GM10266 (cell line): ENCODE measurements around the gene PCDH9.

Experiments
- DNase-seq: peaks from one replicate; pipeline ENCODE4 v3.0.0; 2012; ENCODE audit errors: extremely low spot score
- TF ChIP-seq, protein P1 (sequence below): IDR thresholded peaks from 2 replicates; pipeline ENCODE4 v1.5.1; 2012; ENCODE audit warnings: mild to moderate bottlenecking, low read depth; ENCODE audit not compliant: control insufficient read depth, insufficient read depth; ENCODE audit errors: missing control alignments

Gene PCDH9

DNA sequence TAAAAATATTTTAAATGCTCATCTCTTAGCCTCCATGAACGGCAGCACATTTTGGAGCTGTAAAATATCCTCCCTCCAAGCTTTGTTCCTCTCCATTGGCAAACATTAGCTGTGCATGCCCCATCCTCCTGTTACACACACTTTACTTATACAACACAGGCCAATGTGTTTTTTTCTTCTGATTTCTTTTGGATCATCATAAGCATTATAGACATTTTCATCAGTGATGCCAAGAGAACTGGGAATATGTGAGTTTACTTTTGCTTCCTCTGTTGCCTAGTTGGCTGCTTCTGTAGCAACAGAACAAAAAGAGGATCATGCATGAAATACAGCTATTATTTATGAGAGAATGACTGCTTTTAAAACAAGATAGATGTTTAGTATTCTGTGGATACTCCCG, 142.6 kb downstream of the PCDH9 start:
- TF ChIP-seq, protein P1, sequence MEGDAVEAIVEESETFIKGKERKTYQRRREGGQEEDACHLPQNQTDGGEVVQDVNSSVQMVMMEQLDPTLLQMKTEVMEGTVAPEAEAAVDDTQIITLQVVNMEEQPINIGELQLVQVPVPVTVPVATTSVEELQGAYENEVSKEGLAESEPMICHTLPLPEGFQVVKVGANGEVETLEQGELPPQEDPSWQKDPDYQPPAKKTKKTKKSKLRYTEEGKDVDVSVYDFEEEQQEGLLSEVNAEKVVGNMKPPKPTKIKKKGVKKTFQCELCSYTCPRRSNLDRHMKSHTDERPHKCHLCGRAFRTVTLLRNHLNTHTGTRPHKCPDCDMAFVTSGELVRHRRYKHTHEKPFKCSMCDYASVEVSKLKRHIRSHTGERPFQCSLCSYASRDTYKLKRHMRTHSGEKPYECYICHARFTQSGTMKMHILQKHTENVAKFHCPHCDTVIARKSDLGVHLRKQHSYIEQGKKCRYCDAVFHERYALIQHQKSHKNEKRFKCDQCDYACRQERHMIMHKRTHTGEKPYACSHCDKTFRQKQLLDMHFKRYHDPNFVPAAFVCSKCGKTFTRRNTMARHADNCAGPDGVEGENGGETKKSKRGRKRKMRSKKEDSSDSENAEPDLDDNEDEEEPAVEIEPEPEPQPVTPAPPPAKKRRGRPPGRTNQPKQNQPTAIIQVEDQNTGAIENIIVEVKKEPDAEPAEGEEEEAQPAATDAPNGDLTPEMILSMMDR: no peak

DNA sequence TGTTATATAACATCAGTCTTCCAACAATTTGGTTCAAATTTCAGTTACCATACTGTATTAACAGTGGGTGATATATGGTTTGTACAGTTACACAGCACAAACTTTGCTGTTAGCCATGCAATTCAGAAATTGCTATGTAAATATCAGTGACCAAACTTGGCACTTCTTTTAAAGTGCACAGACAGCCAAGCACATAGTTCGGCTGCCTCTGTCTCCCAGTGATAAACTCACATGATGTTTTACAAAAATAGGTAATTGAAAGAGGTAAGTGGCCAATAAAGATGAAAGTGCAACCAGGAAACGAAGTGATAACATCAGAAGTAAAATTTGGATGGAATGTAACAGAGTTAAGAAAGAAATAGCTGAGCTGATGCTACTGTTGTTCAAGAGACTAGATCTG, 143.9 kb downstream of the PCDH9 start:
- TF ChIP-seq, protein P1: no peak
- no peak for DNase-seq

More for the DNA sequence above, 142.6 kb downstream of the PCDH9 start:
- no peak for DNase-seq

DNA sequence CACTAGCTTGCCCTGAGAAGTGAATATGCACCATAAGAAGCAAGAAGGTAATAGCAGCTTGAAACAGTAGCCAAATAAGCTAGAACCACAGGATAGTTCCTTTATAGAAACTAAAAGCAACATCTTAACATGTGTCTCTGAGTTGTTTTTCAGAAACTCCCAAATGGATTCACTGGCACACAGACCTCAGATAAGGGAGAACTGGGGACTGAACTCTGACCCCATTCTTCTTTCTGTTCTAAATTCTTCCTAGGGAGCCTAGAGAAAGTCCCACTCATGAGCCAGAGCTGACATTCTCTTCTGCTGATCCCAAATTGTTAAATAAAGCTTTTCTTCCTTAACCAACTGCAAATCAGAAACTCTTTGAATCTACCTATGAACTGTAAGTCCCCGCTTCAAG, 146.1 kb downstream of the PCDH9 start:
- TF ChIP-seq, protein P1: no peak
- no peak for DNase-seq

DNA sequence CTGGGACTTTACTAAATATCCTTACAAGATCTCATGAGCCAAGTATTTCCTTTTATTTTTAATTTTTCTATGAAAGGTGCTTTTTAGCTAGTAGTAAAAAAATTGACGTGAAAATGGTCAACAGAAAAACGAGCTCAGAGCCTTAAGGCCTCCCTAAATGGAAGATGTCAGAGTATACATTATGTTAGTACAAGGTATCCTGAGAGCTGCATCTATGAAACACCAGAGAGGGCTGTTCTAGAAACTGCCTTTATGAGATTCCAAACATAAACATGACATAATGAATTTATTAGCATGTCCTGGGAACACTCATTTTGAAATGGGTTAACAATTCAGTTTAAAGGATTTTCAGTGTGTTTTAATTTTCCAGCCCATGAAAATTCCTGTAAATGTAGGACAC, 146.6 kb downstream of the PCDH9 start:
- TF ChIP-seq, protein P1: no peak
- DNase-seq: no peak

DNA sequence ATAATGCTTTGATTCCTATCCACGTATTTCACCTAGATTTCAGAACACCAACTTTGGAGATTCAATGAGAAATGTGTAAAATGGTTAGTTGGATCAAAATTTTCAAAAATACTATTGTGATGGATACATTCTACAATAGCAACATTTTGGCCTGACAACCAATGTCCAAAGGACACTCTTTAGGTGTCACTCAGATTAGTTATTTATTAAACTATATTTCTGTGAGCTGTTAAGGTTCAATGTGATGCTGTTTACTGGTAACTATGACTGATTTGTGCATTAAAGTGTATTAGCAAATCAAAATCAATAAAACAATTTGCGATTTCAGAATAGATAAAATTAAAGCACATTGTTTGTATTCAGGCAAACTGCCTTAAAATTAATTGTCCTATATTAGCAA, 149.8 kb downstream of the PCDH9 start:
- no peak for DNase-seq

DNA sequence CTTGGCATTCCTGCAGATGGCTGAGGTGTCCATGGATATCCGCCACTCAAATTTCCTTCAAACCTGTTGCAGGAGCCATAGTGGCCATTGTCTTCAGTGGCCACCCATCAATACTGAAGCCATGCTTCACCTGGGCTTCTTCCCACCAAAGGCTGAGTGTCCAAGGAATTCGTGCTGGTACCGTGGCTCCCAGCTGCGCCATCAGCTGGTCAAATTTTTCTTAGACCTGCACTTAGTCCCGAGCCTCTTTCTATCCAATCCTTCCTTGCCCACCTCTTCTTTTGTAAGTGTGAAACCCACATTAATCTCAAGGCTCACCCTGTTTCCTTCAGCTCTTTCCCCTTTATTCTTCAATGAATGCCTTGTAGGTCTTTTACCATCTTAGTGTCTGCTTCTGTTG, 152.1 kb downstream of the PCDH9 start:
- TF ChIP-seq, protein P1: no peak
- DNase-seq: no peak

More for the DNA sequence above, 149.8 kb downstream of the PCDH9 start:
- TF ChIP-seq, protein P1: no peak

DNA sequence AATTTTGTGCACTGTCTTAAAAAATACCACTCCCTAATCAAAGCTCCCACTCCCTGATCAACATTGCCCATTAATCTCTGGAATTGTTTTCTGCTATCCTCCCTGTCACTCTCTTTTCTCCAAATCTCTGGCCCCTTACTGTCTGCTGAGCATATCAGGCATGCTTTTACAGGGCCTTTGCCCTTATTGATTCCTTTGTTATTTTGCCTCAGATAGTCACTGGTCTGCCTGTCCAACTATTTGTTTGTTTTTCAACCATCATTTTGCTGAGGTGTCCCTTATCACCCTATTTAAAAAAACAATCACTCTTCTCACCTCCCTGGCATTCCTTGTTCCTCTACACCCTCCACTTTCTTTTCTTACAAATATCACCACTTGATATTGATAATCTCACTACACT, 153.0 kb downstream of the PCDH9 start:
- no peak for DNase-seq
- TF ChIP-seq, protein P1: no peak
